ENCODE measurements around the gene ZNF486.
A peak's percentile ranks its signal among the peaks of the same experiment; 100 is the strongest.
"Not testable (repeated sequence)": the region's sequence is repeated elsewhere in the genome, so short reads cannot be mapped to it uniquely, and the experiment has no call there.

The ZNF486 gene

GRCh38 chr19:20243629-20244028, 76.6 kb downstream of the ZNF486 start:
- no peak overlapping the region for H3K4me3 ChIP-seq (ENCODE audit: control insufficient read depth, low read depth, low read length)
- no peak for DNase-seq (ENCODE audit: low read depth)
- TF ChIP-seq, protein P1, sequence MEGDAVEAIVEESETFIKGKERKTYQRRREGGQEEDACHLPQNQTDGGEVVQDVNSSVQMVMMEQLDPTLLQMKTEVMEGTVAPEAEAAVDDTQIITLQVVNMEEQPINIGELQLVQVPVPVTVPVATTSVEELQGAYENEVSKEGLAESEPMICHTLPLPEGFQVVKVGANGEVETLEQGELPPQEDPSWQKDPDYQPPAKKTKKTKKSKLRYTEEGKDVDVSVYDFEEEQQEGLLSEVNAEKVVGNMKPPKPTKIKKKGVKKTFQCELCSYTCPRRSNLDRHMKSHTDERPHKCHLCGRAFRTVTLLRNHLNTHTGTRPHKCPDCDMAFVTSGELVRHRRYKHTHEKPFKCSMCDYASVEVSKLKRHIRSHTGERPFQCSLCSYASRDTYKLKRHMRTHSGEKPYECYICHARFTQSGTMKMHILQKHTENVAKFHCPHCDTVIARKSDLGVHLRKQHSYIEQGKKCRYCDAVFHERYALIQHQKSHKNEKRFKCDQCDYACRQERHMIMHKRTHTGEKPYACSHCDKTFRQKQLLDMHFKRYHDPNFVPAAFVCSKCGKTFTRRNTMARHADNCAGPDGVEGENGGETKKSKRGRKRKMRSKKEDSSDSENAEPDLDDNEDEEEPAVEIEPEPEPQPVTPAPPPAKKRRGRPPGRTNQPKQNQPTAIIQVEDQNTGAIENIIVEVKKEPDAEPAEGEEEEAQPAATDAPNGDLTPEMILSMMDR (conservative IDR thresholded peaks at IDR 0.05; ENCODE audit: control insufficient read depth, insufficient read depth, low read depth, low read length): no peak

GRCh38 chr19:20244356-20244755, 77.3 kb downstream of the ZNF486 start:
- DNase-seq (ENCODE audit: low read depth): peak; percentile 0
- TF ChIP-seq, protein P1 (conservative IDR thresholded peaks at IDR 0.05; ENCODE audit: control insufficient read depth, insufficient read depth, low read depth, low read length): no peak

GRCh38 chr19:20245309-20245708, 78.3 kb downstream of the ZNF486 start:
- TF ChIP-seq, protein P1 (conservative IDR thresholded peaks at IDR 0.05; ENCODE audit: control insufficient read depth, insufficient read depth, low read depth, low read length): no peak

More at GRCh38 chr19:20244356-20244755, 77.3 kb downstream of the ZNF486 start:
- H3K4me3 ChIP-seq (ENCODE audit: control insufficient read depth, low read depth, low read length): no peak overlapping the region

GRCh38 chr19:20247016-20247683, 80.1 kb downstream of the ZNF486 start:
- H3K4me3 ChIP-seq (ENCODE audit: control insufficient read depth, low read depth, low read length): no peak overlapping the region
- TF ChIP-seq, protein P1 (conservative IDR thresholded peaks at IDR 0.05; ENCODE audit: control insufficient read depth, insufficient read depth, low read depth, low read length): no peak
- DNase-seq (ENCODE audit: low read depth): peak; percentile 16

More at GRCh38 chr19:20245309-20245708, 78.3 kb downstream of the ZNF486 start:
- DNase-seq (ENCODE audit: low read depth): no peak
- no peak overlapping the region for H3K4me3 ChIP-seq (ENCODE audit: control insufficient read depth, low read depth, low read length)

DNA sequence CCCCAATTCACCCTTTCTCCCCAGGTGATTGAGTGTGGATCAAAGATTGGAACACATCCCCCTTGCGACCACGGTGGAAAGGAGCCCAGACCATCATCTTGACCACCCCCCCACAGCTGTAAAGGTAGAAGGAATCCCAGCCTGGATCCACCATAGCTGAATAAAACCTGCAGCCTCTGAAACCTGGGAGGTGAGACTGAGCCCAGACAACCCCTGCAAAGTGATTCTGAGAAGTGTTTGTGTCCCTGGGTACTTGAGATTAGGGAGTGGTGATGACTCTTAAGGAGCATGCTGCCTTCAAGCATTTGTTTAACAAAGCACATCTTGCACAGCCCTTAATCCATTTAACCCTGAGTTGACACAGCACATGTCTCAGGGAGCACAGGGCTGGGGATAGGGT, 81.2 kb downstream of the ZNF486 start:
- not testable (repeated sequence) for H3K4me3 ChIP-seq (ENCODE audit: control insufficient read depth, low read depth, low read length); DNase-seq (ENCODE audit: low read depth)

Data from fibroblast of mammary gland (primary cell).